DMS53 treated with DMSO at 0.1 percent for 48 hours (cell line): ENCODE results near the gene CYB5R4.
"Not testable (repeated sequence)": the region's sequence is repeated elsewhere in the genome, so short reads cannot be mapped to it uniquely, and the experiment has no call there.

Experiments used
- DNase-seq: peaks from one replicate; lab custom pipeline; 2025; ENCODE audit not compliant: unreplicated experiment; lab: John Stamatoyannopoulos, UW

The CYB5R4 gene

GRCh38 chr6:83907623-83908390 lies 48.3 kb downstream of the CYB5R4 start:
- DNase-seq = not testable (repeated sequence)

- no peak for DNase-seq
These were observed 49.3 kb downstream of the CYB5R4 start for GRCh38 chr6:83908813-83909212.

- DNase-seq = no peak
These were observed 51.8 kb downstream of the CYB5R4 start for GRCh38 chr6:83911278-83911677.

- DNase-seq = no peak
These were observed 55.5 kb downstream of the CYB5R4 start for GRCh38 chr6:83914953-83915352.

- DNase-seq = no peak
These were observed 57.5 kb downstream of the CYB5R4 start for GRCh38 chr6:83917001-83917400.

GRCh38 chr6:83920017-83920416 lies 60.5 kb downstream of the CYB5R4 start:
- DNase-seq = no peak

GRCh38 chr6:83921315-83921714 lies 61.8 kb downstream of the CYB5R4 start:
- no peak for DNase-seq

GRCh38 chr6:83927470-83927869 lies 68.0 kb downstream of the CYB5R4 start:
- DNase-seq = no peak

- DNase-seq = no peak
These were observed 68.8 kb downstream of the CYB5R4 start for GRCh38 chr6:83928286-83928685.

GRCh38 chr6:83946201-83946833 lies 86.8 kb downstream of the CYB5R4 start:
- DNase-seq = not testable (repeated sequence)

- DNase-seq = not testable (repeated sequence)
These were observed 88.5 kb downstream of the CYB5R4 start for GRCh38 chr6:83947983-83948382.

- no peak for DNase-seq
These were observed 89.4 kb downstream of the CYB5R4 start for GRCh38 chr6:83948851-83949250.

- not testable (repeated sequence) for DNase-seq
These were observed 91.9 kb downstream of the CYB5R4 start for GRCh38 chr6:83951423-83951822.

- DNase-seq = no peak
These were observed 93.3 kb downstream of the CYB5R4 start for GRCh38 chr6:83952830-83953229.

GRCh38 chr6:83954371-83954770 lies 94.9 kb downstream of the CYB5R4 start:
- peak; percentile 4 for DNase-seq

GRCh38 chr6:83958241-83958685 lies 98.8 kb downstream of the CYB5R4 start:
- DNase-seq = no peak

- no peak for DNase-seq
These were observed 101.2 kb downstream of the CYB5R4 start for GRCh38 chr6:83960664-83961063.

GRCh38 chr6:83962582-83962981 lies 103.1 kb downstream of the CYB5R4 start:
- DNase-seq = no peak

GRCh38 chr6:83966539-83966938 lies 107.0 kb downstream of the CYB5R4 start:
- DNase-seq = no peak

- no peak for DNase-seq
These were observed 111.1 kb downstream of the CYB5R4 start for GRCh38 chr6:83970582-83970981.

GRCh38 chr6:83974409-83975050 lies 115.0 kb downstream of the CYB5R4 start:
- no peak for DNase-seq
